SK-N-MC (cell line): Measurements from ENCODE around the gene IPPK.

ENCODE experiments used
- FOXP2 ChIP-seq: optimal IDR thresholded peaks from 2 replicates; pipeline ENCODE3; 2011; ENCODE audit warnings: mild to moderate bottlenecking, moderate library complexity; ENCODE audit not compliant: insufficient read depth; ENCODE audit errors: extremely low read length, control extremely low read depth
- POLR2AphosphoS5 ChIP-seq: IDR thresholded peaks from 2 replicates; pipeline ENCODE4 v1.6.1; 2012; ENCODE audit warnings: mild to moderate bottlenecking, low read depth, low read length, borderline replicate concordance

DNA sequence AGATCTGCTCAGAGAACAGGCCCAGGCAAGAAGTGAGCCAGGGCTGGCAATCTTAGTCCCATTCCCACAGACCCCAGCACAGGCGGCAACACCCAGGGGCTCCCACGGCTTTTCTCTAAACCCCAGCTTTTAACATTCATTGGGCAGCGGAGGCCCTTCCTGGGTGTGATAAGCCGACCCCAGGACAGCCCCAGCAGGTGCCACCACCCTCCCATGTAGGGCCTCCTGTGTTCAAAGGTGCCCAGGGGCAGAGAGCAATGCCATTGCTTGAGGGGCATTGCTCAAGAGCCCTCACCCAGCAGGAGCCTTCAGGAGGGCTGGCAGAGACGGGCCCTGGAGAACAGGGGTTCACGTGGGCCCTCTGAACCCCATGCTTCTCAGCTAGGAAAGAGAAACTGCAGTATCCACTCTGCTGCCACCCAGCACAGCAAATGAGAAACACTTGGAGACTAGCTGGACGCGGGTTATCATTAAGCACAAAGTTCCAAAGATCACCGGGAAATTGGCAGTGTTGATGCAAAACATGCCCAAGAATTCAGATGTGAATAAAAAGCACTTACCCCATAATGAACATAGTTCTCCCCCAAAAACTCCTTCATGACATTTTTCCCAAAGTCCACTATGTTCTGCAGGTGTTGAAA lies 13.9 kb downstream of the IPPK start:
- no peak for TF ChIP-seq FOXP2
- TF ChIP-seq POLR2AphosphoS5 = no peak
